ENCODE measurements around the gene SLAMF7.

GRCh38 chr1:160748878-160749269, 9.8 kb downstream of the SLAMF7 start:
- TF ChIP-seq, protein P1, sequence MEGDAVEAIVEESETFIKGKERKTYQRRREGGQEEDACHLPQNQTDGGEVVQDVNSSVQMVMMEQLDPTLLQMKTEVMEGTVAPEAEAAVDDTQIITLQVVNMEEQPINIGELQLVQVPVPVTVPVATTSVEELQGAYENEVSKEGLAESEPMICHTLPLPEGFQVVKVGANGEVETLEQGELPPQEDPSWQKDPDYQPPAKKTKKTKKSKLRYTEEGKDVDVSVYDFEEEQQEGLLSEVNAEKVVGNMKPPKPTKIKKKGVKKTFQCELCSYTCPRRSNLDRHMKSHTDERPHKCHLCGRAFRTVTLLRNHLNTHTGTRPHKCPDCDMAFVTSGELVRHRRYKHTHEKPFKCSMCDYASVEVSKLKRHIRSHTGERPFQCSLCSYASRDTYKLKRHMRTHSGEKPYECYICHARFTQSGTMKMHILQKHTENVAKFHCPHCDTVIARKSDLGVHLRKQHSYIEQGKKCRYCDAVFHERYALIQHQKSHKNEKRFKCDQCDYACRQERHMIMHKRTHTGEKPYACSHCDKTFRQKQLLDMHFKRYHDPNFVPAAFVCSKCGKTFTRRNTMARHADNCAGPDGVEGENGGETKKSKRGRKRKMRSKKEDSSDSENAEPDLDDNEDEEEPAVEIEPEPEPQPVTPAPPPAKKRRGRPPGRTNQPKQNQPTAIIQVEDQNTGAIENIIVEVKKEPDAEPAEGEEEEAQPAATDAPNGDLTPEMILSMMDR (conservative IDR thresholded peaks at IDR 0.05 in 1 of 2, IDR thresholded peaks at IDR 0.05 in 1 of 2; ENCODE audit: low read depth in 1 of 2, low read length in 2 of 2): no peak
- no peak for TF ChIP-seq EZH2 (IDR thresholded peaks at IDR 0.05; ENCODE audit: low read length, missing control alignments)

Measured in fibroblast of lung (primary cell).